Epithelial cell of esophagus (primary cell): Measurements from ENCODE around the gene STON2.
"Not testable (repeated sequence)": the region's sequence is repeated elsewhere in the genome, so short reads cannot be mapped to it uniquely, and the experiment has no call there.

Experiments used
- DNase-seq: peaks from one replicate; pipeline ENCODE4 v3.0.0; 2010; ENCODE audit warnings: low read depth
- H3K4me3 ChIP-seq: 2 replicates; pipeline ENCODE4 v1.5.1; 2011; ENCODE audit warnings: mild to moderate bottlenecking, low read length, control low read depth
- TF ChIP-seq, protein P1 (sequence below): IDR thresholded peaks from 2 replicates; pipeline ENCODE4 v1.5.1; 2011; ENCODE audit warnings: low read depth, mild to moderate bottlenecking, low read length, control low read depth, inconsistent platforms; ENCODE audit not compliant: insufficient read depth; ENCODE audit errors: missing control alignments

STON2 gene

DNA sequence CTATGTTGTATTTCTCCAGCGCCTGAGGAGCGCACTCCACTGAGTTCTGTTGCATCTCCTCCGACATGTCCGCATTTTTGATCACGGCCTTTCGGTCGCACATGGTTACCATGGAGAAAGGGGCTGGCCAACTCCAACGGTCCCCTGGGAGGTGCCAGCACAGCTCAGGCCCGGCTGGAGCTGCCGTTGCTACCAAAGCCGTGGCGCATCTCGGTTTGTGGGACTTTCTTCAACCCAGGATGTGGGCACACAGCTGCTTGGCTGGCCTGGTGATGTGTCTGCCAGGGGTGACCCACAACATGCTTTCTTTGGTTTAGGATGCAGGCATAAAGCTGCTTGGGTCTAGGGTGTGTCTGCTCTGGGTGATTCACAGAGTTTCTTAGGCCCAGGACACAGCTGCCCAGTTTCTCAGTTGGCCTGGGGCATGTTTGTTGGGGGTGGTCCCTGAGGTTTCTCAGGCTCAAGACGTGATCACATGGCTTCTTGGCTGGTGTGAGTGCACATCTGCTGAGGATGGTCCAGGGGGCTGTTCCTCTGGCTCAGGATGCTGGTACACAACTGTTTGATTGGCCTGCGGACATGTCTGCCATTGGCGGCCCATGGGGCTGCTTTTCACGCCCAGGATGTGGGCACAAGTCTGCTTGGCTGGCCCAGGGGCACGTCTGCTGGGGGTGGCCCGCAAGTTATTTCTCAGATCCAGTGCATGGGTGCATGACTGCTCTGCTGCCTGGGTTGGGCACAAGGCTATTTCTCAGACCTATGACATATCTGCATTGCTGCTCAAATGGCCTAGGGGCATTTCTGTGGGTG is 153.5 kb downstream of the STON2 start:
- DNase-seq: peak; percentile 87
- no peak overlapping the region for H3K4me3 ChIP-seq
- TF ChIP-seq, protein P1, sequence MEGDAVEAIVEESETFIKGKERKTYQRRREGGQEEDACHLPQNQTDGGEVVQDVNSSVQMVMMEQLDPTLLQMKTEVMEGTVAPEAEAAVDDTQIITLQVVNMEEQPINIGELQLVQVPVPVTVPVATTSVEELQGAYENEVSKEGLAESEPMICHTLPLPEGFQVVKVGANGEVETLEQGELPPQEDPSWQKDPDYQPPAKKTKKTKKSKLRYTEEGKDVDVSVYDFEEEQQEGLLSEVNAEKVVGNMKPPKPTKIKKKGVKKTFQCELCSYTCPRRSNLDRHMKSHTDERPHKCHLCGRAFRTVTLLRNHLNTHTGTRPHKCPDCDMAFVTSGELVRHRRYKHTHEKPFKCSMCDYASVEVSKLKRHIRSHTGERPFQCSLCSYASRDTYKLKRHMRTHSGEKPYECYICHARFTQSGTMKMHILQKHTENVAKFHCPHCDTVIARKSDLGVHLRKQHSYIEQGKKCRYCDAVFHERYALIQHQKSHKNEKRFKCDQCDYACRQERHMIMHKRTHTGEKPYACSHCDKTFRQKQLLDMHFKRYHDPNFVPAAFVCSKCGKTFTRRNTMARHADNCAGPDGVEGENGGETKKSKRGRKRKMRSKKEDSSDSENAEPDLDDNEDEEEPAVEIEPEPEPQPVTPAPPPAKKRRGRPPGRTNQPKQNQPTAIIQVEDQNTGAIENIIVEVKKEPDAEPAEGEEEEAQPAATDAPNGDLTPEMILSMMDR: no peak

DNA sequence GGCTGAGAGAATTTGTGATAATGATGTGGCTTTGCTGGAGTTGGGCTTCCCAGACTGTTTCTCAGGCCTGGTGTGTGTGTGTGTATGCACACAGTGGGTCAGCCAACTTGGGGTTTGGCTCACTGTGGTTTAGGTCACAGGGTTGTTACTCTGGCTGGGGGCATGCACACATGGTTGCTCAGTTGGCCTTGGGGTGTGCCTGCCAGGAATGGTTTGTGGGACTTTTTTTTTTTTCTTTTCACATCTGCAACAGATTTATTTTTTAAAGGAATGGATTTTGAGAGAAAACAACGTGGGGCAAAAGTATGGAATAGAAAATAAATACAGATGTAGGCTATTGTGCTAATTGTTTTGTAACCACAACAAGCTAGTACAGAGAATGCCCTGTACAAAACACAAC is 154.4 kb downstream of the STON2 start:
- no peak for DNase-seq
- H3K4me3 ChIP-seq: no peak overlapping the region
- TF ChIP-seq, protein P1: no peak

DNA sequence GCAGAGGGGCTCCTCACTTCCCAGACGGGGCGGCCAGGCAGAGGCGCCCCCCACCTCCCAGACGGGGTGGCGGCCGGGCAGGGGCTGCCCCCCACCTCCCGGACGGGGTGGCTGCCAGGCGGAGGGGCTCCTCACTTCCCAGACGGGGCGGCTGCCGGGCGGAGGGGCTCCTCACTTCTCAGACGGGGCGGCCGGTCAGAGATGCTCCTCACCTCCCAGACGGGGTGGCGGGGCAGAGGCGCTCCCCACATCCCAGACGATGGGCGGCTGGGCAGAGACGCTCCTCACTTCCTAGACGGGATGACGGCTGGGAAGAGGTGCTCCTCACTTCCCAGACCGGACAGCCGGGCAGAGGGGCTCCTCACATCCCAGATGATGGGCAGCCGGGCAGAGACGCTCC is 155.7 kb downstream of the STON2 start:
- DNase-seq, H3K4me3 ChIP-seq: not testable (repeated sequence)

DNA sequence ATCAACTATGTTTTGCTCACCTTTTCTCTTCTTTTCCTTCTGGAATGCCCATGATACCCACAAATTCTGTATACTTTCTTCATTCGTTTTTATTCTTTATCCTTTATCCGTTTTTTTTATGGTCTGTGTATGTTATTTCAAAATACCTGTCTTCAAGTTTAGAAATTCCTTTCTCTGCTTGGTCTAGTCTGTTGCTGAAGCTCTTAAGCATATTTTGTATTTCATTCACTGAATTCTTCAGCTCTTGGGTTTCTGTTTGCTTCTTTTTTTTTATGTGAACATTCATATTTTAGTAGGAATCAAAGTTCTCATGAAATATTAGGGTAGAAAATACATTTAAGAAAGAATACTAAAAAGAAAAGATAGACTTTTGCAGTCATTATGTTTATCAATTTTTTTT is 156.6 kb downstream of the STON2 start:
- no peak overlapping the region for H3K4me3 ChIP-seq
- TF ChIP-seq, protein P1: no peak
- DNase-seq: no peak

DNA sequence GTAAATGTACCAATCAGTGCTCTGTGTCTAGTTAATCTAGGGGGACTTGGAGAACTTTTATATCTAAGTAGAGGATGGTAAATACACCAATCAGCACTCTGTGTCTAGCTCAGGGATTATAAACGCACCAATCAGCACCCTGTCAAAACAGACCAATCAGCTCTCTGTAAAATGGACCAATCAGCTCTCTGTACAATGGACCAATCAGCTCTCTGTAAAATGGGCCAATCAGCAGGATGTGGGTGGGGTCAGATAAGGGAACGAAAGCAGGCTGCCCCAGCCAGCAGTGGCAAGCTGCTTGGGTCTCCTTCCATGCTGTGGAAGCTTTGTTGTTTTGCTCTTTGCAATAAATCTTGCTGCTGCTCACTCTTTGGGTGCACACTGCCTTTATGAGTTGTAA is 163.3 kb downstream of the STON2 start:
- DNase-seq, H3K4me3 ChIP-seq: not testable (repeated sequence)

DNA sequence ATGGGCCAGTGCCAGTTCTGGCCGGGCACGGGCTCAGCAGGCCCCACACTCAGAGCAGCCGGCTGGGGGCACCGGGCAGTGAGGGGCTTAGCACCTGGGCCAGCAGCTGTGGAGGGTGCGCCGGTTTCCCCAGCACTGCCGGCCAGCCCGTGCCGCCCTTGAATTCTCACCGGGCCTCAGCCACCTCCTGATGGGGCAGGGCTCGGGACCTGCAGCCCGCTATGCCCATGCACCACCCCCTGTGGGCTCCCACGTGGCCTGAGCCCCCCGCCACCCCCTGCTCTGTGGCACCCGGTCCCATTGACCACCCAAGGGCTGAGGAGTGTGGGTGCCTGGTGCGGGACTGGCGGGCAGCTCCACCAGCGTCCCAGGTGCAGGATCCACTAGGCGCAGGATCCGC is 164.0 kb downstream of the STON2 start:
- no peak for DNase-seq
- TF ChIP-seq, protein P1: no peak
- no peak overlapping the region for H3K4me3 ChIP-seq

DNA sequence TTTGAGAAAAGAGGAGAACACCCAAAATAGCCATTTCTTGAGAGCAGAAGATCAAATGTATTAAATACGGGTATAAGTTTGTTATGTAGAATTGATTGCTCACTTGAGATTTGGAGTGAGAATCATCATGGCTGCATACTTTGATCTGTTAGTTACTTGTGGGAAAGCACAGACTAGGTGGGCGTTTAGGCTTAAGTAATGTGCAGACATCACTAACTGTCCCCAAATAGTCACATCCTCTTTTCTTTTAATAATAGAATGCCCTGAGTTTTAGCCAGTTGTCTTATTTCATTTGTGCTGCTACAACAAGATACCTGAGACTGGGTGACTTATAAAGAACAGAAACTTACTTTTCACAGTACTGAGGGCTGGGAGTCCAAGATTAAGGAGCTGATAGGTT is 165.0 kb downstream of the STON2 start:
- DNase-seq: no peak
- TF ChIP-seq, protein P1: no peak
- H3K4me3 ChIP-seq: no peak overlapping the region

DNA sequence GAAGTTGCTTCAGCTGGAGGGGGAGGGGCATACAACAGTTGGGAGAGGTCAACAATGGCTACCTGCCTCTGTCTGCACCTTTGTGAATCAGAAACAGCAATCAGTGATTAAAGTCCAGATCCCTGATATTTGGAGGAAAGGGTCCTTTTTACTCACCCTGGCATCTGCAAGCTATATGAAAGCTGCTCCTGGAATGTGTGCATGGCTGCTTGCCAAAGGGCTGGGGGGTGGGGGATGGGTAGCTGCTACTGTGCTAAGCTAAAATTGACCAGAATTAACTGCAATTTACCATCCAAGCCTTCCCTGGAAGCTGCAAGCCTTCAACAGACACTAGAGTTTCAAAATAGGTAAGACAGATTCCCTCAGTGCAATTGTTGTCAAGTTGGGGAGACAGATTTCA is 165.8 kb downstream of the STON2 start:
- TF ChIP-seq, protein P1: no peak
- no peak for DNase-seq

More for the DNA sequence above, 165.8 kb downstream of the STON2 start:
- H3K4me3 ChIP-seq: no peak overlapping the region
